Panc1 (cell line): ENCODE results near the gene RAD9A. TPM values are rescaled to one million over a fixed set of nuclear protein-coding genes. Genes with fewer than 3 reads are reported as not detected.

Source experiments
- ATAC-seq: fragments of 200-7000 bp; cut with Tn5 transposase; 2 replicates; pipeline ENCODE4 v1.9.1; 2020; ENCODE audit warnings: mild to moderate bottlenecking, moderate library complexity
- BruUV-seq: library from RNA; stranded (reverse); fragments of 400-500 nt; replicated peaks from 2 replicates; lab custom pipeline; 2021; lab: Mats Ljungman, UMichigan
- CTCF ChIA-PET: fragments of 300-600 bp; sonication (Branson Sonifier 250); formaldehyde crosslinking; loops from one replicate; lab custom pipeline; 2022; ENCODE audit warnings: antibody characterized with exemption; lab: Charles Lee
- POLR2A ChIA-PET: fragments of 300-600 bp; sonication (Branson Sonifier 250); formaldehyde crosslinking; loops from one replicate; lab custom pipeline; 2022; ENCODE audit warnings: antibody characterized with exemption; lab: Charles Lee
- DNase-seq: peaks from one replicate; pipeline ENCODE4 v3.0.0-alpha.2; 2010; ENCODE audit warnings: low read depth, low spot score
- H3K27ac ChIP-seq: 2 replicates; pipeline ENCODE4 v1.5.1; 2011; ENCODE audit warnings: mild to moderate bottlenecking, low read length, inconsistent platforms
- H3K27me3 ChIP-seq: fragments of 200-500 bp; sonication (Bioruptor generic); 2 replicates; pipeline ENCODE4 v1.6.0; 2014; ENCODE audit warnings: low read length, inconsistent platforms; ENCODE audit not compliant: control insufficient read depth, insufficient read depth
- H3K36me3 ChIP-seq: fragments of 200-500 bp; sonication (Bioruptor generic); 2 replicates; pipeline ENCODE4 v1.5.1; 2014; ENCODE audit warnings: inconsistent platforms, mild to moderate bottlenecking, low read length, moderate library complexity; ENCODE audit not compliant: control insufficient read depth, insufficient read depth
- H3K4me1 ChIP-seq: 2 replicates; pipeline ENCODE4 v1.5.1; 2011; ENCODE audit warnings: inconsistent platforms, mild to moderate bottlenecking, low read length, moderate library complexity; ENCODE audit not compliant: control insufficient read depth, insufficient read depth
- H3K4me3 ChIP-seq, 2 experiments: 2 replicates each; pipeline ENCODE4 v1.5.1; 2011 to 2012; ENCODE audit warnings: low read depth in 2 of 2, low read length in 2 of 2, mild to moderate bottlenecking in 2 of 2, inconsistent platforms in 1 of 2, moderate library complexity in 1 of 2
- H3K9me3 ChIP-seq: fragments of 200-500 bp; sonication (Bioruptor generic); 2 replicates; pipeline ENCODE4 v1.5.1; 2014; ENCODE audit warnings: low read depth, mild to moderate bottlenecking, inconsistent platforms, low read length, moderate library complexity; ENCODE audit not compliant: control insufficient read depth, insufficient read depth
- POLR2AphosphoS5 ChIP-seq: IDR thresholded peaks from 2 replicates; pipeline ENCODE4 v1.6.1; 2012; ENCODE audit warnings: mild to moderate bottlenecking, low read depth, low read length, moderate library complexity
- REST ChIP-seq, 2 experiments: IDR thresholded peaks; 2 replicates each; pipeline ENCODE4 v1.6.1; 2011 to 2012; ENCODE audit warnings: low read depth in 2 of 2, control low read depth in 1 of 2, low read length in 1 of 2, mild to moderate bottlenecking in 1 of 2, moderate library complexity in 1 of 2; ENCODE audit not compliant: insufficient read depth in 1 of 2
- SIN3A ChIP-seq: IDR thresholded peaks from 2 replicates; pipeline ENCODE4 v1.6.1; 2012; ENCODE audit warnings: low read depth, mild to moderate bottlenecking, low read length, moderate library complexity, borderline replicate concordance; ENCODE audit not compliant: insufficient read depth
- TCF7L2 ChIP-seq: IDR thresholded peaks from 2 replicates; pipeline ENCODE4 v1.6.1; 2011; ENCODE audit warnings: mild to moderate bottlenecking, low read depth, low read length, inconsistent platforms
- in situ Hi-C: cut with HindIII; loops from 2 replicates; pipeline ENCODE4 v1.10.0; 2016; ENCODE audit warnings: low sequenced_read_pairs, low pct_unique_long_range_greater_than_20kb
- intact Hi-C: fragments of 100-400 bp; cut with micrococcal nuclease; formaldehyde crosslinking; loops from one replicate; pipeline ENCODE4 v1.10.0; 2022; ENCODE audit not compliant: unreplicated experiment
- total RNA-seq: library from RNA; stranded (reverse); gene quantifications from one replicate; pipeline ENCODE4 v1.2.1, GENCODE V29; 2021; ENCODE audit not compliant: unreplicated experiment
- TF ChIP-seq, protein P1 (sequence below): fragments of 450-650 bp; IDR thresholded peaks from 2 replicates; pipeline ENCODE4 v1.5.1; 2017; ENCODE audit warnings: mild to moderate bottlenecking

The RAD9A gene
- total RNA-seq, 1 experiment from 2014 or later = 33.1 TPM

DNA sequence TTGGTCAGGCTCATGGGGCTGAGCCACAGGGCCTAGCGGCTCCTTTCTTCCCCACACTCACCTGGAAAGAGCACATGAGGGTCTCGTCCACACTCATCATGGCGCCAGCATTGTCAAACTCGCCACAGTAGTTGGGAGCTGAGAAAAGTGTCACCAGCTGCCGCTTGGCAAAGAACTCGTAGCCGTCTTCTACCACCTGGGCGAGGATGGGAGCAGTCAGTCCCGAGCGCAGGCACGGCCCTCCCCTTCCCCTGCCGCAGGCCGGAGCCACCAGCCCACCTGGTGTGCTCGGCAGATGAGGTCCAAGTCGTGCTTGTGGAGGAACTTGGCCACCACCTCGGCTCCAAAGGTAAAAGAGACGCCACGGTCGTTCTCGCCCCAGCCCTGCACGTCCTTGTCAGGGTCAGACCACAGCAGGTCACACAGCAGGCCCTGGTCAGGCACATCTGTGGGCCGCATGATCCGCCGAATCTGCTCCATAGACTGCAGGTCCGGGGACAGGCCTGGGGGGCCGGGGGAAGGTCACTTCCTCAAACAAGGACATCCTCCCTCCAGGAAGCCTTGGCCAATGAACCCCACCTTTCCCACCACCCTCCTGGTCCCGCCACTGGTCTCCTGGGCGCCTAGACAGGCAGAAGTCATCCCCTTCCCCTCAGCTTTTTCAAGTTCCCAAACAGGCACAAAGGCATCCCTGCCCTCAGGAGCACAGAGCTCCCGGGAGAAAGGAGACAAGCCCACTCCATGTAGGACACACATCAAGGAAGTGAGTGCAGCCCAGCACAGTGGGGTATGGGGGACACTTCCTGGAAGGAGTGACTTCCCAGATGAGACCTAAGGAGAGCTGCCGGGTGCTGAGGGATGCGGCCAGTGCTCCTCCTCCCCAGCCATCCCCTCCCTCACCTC, 7.1 kb downstream of the RAD9A start:
- H3K4me1 ChIP-seq = peaks cover 38% of the 10 kb centered on the region
- CTCF ChIA-PET = no interaction called here
- in situ Hi-C loops = no loop called here
- intact Hi-C loops = no loop called here
- POLR2A ChIA-PET = no interaction called here
- no peaks in the 10 kb centered on the region for H3K27me3 ChIP-seq
- 0 out of 4 replicates have a peak overlapping the region, but pooled peaks of 1 of the 2 experiments have one; percentile 4 for H3K4me3 ChIP-seq
- H3K9me3 ChIP-seq = no peaks in the 10 kb centered on the region
- BruUV-seq = no TSS peak
- H3K27ac ChIP-seq = peak overlapping the region; percentile 48
- H3K36me3 ChIP-seq = peaks cover 7% of the 10 kb centered on the region
- ATAC-seq (no peak), DNase-seq (no peak)
- TF ChIP-seq TCF7L2 = no peak
- TF ChIP-seq POLR2AphosphoS5 = peak; percentile 53
- TF ChIP-seq, protein P1, sequence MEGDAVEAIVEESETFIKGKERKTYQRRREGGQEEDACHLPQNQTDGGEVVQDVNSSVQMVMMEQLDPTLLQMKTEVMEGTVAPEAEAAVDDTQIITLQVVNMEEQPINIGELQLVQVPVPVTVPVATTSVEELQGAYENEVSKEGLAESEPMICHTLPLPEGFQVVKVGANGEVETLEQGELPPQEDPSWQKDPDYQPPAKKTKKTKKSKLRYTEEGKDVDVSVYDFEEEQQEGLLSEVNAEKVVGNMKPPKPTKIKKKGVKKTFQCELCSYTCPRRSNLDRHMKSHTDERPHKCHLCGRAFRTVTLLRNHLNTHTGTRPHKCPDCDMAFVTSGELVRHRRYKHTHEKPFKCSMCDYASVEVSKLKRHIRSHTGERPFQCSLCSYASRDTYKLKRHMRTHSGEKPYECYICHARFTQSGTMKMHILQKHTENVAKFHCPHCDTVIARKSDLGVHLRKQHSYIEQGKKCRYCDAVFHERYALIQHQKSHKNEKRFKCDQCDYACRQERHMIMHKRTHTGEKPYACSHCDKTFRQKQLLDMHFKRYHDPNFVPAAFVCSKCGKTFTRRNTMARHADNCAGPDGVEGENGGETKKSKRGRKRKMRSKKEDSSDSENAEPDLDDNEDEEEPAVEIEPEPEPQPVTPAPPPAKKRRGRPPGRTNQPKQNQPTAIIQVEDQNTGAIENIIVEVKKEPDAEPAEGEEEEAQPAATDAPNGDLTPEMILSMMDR = no peak
- no peak for TF ChIP-seq SIN3A

DNA sequence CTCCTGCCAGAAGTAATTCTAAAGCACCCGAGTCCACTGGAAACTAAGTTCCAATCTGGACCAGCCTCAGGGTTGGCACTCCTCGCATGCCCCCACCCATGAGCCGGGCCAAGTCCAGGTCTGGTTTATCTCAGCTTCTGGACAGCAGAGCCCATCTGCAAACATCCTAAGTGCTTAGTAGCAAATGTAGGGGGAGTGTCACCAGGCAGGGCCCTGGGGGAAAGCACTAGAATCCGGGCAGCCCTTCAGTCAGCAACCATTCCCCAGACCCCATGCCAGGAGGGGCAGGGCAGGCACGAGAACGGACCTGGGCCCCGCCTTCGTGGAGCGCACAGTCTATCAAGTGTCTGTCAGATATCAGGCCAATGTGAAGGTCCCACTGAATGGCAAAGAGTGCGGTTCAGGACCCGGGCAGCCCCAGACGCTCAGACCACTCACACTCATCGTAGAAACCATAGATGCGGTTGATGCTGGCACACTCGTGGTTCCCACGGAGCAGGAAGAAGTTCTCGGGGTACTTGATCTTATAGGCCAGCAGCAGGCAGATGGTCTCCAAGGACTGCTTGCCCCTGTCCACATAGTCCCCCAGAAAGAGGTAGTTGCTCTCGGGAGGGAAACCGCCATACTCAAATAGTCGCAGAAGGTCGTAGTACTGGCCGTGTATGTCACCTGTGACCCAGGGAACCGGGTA, 8.6 kb downstream of the RAD9A start:
- Histone ChIP-seq H3K27me3 (no peaks in the 10 kb centered on the region), H3K9me3 (no peaks in the 10 kb centered on the region), H3K36me3 (peaks cover 7% of the 10 kb centered on the region), H3K4me1 (peaks cover 38% of the 10 kb centered on the region), H3K4me3 (peak overlapping the region; percentile 84 to 96), H3K27ac (peak overlapping the region; percentile 88)
- in situ Hi-C loops = no loop called here
- POLR2A ChIA-PET = interaction anchor here (0.5 to 1.7 kb wide), 3 partner anchors 11 to 106 kb away, joined by 3 to 9 read pairs (median 4); no protein-coding TSS in a partner anchor
- TF ChIP-seq TCF7L2 (no peak), REST (IDR thresholded peaks at IDR 0.05; ENCODE audit: insufficient read depth in 1 of 2, low read depth in 2 of 2, low read length in 1 of 2) (no peak), SIN3A (no peak), POLR2AphosphoS5 (no peak)
- TF ChIP-seq, protein P1 = no peak
- BruUV-seq = no TSS peak
- CTCF ChIA-PET = interaction anchor here (1.1 to 1.4 kb wide), 3 partner anchors 24 to 55 kb away, joined by 3 to 6 read pairs (median 3); no protein-coding TSS in a partner anchor
- intact Hi-C loops = no loop called here
- ATAC-seq (no peak), DNase-seq (no peak)
